HG03159 (cell line): ENCODE results near the gene CAPN9.
"Not testable (repeated sequence)": the region's sequence is repeated elsewhere in the genome, so short reads cannot be mapped to it uniquely, and the experiment has no call there.

Experiments
- ATAC-seq: cut with Tn5 transposase; IDR thresholded peaks from one replicate; pipeline ENCODE4 v1.9.1; 2021; ENCODE audit warnings: mild to moderate bottlenecking, moderate library complexity; ENCODE audit not compliant: unreplicated experiment

The CAPN9 gene, protein sequence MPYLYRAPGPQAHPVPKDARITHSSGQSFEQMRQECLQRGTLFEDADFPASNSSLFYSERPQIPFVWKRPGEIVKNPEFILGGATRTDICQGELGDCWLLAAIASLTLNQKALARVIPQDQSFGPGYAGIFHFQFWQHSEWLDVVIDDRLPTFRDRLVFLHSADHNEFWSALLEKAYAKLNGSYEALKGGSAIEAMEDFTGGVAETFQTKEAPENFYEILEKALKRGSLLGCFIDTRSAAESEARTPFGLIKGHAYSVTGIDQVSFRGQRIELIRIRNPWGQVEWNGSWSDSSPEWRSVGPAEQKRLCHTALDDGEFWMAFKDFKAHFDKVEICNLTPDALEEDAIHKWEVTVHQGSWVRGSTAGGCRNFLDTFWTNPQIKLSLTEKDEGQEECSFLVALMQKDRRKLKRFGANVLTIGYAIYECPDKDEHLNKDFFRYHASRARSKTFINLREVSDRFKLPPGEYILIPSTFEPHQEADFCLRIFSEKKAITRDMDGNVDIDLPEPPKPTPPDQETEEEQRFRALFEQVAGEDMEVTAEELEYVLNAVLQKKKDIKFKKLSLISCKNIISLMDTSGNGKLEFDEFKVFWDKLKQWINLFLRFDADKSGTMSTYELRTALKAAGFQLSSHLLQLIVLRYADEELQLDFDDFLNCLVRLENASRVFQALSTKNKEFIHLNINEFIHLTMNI

DNA sequence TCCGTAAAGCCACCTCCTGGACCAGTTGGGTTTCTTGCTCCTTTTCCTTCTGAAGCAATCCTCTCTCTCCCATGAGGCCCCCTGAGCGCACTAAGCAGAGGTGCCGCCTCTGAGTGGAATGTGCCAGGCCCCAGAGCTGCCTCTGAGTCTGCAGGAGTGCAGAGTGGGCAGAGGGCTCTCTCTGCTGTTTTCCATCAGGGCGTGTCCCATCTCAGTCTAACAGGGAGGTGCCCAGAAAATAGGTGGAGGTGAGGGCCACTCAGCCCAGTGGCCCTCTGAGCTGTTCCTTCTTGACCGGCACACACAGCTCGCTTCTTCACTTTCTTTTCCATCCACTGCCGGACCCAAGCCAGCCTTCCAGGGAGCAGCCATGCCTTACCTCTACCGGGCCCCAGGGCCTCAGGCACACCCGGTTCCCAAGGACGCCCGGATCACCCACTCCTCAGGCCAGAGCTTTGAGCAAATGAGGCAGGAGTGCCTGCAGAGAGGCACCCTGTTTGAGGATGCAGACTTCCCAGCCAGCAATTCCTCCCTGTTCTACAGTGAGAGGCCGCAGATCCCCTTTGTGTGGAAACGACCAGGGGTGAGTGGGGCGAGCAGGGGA, at the start of gene CAPN9:
CAPN9 (plus strand) TSS at position 262 of the 604 bp plus-strand sequence; CDS start at position 371, 109 bp downstream.
- ATAC-seq, result no peak

DNA sequence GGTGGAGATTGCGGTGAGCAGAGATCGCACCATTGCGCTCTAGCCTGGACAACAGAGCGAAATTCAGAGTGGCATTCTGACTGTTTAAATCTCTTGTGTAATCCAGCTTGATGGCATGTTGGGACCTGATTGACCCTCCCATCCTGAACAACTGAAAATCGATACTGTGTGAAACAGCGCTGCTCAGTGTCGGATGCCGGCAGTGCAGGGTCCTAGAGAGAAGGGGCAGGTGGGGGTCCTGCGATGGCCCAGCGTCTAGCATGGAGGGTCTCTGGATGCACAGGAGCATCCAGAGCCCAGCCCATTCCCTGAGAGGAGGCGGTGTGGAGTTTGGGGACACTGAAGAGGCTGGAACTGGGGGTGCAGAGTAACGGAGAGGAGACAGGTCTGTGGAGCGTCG, 49.1 kb upstream of the CAPN9 start:
- no peak for ATAC-seq

DNA sequence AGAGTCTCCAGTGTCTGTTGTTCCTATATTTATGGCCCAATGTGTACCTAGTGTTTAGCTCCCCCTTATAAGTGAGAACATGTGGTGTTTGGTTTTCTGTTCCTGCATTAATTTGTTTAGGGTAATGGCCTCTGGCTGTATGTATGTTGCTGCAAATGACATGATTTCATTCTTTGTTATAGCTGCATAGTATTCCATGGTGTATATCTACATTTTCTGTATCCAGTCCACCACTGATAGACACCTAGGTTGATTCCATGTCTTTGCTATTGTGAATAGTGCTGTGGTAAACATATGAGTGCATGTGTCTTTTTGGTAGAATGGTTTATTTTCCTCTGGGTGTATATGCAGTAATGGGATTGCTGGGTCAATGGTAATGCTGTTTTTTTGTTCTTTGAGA, 48.2 kb upstream of the CAPN9 start:
- not testable (repeated sequence) for ATAC-seq

DNA sequence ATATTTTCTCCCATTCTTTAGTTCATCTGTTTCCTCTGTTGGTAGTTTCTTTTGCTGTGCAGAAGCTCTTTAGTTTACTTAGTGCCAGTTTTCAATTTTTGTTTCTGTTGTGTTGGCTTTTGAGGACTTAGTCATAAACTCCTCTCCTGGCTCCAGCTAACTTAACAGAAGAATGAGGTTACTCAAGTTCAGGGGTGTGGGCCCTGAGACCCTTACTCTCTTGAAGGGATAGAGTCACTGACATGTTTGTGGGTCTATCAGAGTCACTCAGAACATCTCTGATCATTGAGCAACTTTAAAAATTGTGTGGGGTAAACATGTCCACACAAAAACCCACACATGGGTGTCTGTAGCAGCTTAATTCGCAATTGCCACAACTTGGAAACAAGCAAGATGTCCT, 47.5 kb upstream of the CAPN9 start:
- no peak for ATAC-seq

DNA sequence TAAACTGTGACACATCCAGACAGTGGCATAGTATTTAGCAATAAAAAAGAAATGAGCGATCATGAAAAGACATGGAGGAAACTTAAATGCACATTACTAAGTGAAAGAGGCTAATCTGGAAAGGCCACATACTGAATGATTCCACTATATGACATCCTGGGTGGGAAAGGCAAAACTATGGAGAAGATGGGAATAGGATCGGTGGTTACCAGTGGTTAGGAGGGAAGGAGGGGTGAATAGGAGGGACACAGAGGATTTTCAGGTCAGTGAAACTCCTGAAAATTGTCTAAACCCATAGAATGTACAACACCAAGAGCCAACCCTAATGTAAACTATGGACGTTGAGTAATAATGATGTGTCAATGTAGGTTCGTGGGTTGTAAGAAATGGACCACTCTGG, 47.1 kb upstream of the CAPN9 start:
- no peak for ATAC-seq

DNA sequence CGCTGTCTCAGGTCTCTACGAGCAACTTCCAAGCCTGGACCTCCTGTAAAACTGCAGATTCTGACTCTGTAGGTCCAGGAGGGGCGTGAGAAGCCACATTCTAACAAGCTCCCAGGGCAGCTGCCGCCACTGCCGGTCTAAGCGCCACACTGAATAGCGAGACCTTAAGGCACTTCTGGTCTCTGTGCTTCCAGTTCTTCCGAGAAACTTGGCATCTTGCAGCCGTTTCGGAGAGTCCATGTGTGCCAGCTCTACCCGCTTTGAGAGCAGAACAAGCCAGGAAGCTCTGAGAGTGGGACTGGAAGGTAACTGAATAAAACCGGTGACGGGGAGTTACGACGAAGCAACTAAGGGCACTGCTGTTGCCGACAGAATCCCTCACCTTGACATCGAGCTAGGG, 45.8 kb upstream of the CAPN9 start:
- ATAC-seq, result no peak

DNA sequence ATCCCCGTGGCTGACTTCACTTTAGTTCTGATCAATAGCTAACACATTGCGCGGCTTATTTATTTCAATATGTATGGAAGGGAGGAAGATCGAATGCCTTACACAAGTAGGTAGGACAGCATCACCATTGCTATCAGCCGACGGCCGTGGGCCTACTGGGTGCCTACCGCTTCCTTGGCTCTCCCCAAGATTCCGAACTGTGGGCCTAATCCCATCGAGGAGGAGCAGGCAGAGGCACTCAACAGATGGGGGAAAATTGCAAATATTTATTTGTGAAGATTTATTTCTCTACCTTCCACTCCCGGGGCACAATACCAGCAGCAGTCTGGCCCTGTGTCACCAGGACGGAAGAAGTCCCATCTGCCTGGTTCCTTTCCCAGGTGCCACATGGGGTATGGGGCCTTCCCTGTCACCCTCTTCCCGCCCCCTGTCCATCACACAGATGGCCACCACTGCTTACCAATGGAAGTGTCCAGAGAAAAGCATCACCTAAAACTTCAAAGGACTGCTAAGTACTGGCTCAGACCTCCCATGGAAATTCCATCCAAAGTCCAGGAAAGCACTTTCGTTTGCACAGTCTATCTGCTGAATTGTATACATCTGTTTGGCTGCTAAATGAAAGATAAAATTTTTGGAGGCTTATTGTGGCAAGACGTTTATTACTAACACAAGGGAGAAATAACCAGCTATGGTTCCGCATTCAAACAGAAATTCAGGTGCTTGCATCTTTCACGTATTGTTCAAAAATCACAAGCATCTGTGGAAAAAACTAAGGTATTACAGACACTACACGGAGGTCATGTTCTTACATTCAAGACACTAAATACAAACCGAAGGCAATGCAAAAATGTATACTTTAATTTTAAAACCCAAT, 45.1 kb upstream of the CAPN9 start:
- ATAC-seq, result no peak

DNA sequence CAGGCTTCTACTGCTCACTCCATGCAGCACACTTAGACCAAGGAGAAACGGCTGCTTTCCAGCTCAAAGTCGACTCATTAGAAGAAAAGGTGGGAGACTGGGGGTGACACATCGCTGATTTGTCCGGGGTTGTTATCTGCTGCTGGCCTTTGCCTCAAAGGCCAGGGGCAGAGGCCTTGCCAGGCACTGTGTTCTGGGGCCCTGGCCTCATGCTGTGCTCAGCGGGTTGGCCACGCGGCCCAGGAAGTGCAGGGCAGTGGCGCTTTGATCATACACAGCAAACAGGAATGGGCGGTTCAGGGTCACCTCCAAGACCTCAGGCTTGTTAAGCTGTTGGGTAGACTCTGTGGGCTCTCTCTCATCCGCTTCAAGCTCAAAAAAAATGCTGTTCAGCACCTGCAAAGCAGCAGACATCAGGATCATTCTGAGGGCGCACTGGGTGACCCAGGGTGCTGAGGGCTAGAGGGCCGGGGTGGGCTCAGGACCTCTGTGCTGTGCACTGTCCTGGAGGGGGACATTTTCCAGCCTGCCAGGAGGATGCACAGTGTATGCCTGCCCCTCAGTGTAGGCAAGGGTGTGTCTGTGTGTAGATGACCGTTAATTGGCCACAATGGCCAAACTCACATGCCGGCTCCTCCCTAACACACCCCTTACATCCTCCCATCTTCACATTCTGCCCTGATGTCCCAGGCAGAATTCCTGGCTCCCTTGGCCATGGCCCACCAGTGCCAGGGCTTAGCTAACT, 44.1 kb upstream of the CAPN9 start:
- ATAC-seq, result no peak

DNA sequence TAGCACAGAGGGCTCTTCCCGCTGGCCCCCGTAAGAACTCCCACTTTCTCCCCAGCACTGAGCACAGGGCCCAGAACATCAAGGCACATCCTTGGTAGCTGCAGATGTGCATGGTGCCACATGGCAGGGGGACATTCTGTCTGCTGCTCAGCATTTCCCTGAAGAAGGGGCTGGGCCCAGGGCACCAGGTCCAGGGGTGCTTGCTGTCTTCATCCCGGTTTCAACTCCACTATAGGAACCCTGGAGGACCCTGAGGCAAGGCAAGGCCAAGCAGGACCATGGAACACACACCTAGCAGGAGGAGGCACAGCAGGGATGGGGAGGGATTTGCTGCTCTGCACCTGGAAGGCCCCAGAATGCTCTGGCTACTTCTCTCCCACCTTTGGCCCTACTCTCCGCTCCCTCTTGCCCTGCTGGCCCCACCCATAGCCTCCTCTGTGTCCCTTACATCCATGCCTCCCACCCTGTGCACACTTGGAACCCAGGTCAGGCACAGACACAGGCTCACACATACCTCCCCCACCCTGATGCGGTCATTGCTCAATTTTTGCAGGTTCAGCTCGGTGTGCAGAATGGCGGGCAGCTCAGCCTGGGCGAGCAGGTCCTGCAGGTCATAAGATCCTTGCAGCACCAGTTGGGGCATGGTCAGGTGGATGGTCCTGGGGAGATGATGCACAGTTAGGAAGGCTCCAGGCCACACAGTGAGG, 43.4 kb upstream of the CAPN9 start:
- no peak for ATAC-seq

DNA sequence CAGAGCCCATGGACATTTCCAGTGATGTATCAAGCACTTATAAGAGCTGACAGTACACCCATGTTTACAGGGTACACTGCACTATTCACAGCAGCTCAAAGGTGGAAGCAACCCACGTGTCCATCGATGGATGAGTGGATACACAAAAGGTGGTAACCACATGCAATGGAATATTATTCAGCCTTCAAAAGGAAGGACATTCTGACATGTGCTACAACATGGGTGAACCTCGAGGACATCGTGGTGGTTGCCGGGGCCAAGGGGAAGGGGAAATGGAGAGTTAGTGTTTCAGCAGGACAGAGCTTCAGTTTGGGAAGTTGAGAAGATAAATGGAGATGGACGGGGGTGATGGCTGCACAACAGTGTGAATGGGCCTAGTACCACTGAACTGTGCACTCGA, 42.4 kb upstream of the CAPN9 start:
- no peak for ATAC-seq

DNA sequence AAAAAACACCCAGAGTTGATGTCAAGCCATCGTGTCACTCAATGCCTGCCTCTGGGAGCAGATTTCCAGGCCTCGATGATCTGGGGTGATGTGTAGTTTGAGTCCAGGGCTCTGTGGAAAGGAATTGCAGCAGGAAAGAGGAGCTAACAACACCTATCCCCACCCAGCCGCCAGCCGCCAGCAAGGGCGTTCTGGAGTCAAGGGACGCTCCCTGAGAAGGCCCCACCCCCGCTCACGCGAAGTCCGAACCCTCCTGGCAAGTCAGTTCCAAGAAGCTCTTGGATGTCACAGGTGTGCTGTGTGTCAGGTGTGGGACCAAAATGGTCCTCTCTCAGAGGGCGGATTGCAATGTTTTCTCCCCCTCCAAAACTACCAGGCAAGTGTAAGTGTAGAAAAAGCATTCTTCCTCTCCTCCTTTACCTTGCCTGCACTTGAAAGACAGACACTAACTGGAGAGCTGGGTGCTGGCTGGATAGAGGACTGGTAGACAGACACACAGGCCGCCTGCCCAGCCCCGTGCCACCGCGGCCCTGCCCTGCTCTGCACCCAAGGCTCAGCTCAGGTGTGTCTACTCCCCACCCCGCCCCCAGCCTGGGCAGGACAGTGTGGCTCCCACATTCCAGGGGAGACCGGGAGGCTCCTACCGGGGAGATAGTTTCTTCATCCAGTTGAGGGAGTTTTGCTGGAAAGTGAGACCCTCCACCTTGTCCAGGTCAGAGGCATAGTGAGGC, 41.7 kb upstream of the CAPN9 start:
- no peak for ATAC-seq

DNA sequence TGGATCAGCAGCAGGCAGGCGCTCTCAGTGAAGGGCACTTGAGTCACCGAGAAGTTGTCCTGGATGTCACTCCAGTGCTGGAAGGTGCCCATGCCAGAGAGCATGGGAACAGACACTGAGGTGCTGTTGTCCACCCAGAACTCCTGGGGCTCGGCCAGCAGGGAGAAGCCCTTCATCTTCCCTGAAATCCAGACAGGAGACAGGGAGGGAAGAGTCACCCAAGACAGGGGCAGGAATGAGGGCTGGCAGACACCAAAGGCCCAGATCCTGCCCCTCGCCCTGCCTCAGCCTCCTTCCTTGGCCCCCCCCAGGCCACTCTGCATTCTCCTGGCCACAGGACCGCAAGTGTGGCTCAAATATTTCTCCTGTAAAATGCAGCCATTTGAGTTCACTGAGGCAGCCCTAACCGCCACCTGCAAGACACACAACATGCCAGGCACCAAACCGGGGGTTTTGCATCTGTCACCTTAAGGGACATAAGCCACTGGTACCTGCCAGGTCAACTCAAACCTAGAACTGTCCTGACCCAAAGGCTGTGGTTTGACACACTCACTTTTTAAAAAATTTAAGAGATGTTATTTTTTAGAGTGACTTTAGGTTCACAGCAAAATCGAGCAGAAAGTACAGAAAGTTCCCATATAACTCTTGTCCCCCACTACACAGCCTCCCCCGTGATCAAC, 41.0 kb upstream of the CAPN9 start:
- no peak for ATAC-seq

DNA sequence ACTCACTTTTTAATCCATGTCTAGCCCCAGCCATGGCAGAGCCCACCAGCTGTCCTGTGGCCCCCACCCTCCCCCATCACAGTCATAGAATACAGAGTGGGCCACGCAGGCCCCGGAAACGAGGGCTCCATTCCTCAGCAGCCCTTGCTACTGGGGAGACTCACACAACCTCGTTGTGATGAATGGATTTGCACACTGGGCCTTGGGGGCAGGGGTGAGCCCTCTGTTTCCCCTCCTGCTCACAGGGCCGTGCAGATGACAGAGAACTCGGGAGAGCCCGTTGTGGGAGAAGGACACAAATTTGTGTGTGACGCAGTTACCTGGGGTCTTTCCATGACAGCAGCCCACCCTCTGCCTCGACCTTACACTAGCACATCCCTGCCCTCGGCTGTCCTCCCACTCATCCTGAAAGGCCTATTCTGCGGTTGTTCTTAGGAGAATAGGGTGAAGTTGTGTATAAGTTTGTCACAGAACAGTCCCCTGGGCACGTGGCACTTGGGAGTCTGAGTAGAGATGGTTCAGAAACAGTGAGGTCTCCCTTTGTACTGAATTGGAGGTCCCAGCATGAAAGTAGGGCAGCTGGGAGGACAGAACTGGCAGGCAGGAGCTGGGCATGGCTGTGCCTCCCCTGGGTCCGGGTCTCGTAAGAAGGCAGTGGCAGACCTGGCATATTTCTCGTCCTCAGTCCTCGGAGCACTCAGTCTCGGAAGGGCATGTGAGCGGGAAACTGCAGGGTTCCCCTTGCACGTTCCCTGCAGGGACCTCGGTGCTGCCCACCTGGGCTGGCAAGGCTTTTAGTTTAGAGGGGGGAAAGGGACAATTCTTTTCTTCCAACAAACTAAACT, 40.1 kb upstream of the CAPN9 start:
- ATAC-seq, result no peak

DNA sequence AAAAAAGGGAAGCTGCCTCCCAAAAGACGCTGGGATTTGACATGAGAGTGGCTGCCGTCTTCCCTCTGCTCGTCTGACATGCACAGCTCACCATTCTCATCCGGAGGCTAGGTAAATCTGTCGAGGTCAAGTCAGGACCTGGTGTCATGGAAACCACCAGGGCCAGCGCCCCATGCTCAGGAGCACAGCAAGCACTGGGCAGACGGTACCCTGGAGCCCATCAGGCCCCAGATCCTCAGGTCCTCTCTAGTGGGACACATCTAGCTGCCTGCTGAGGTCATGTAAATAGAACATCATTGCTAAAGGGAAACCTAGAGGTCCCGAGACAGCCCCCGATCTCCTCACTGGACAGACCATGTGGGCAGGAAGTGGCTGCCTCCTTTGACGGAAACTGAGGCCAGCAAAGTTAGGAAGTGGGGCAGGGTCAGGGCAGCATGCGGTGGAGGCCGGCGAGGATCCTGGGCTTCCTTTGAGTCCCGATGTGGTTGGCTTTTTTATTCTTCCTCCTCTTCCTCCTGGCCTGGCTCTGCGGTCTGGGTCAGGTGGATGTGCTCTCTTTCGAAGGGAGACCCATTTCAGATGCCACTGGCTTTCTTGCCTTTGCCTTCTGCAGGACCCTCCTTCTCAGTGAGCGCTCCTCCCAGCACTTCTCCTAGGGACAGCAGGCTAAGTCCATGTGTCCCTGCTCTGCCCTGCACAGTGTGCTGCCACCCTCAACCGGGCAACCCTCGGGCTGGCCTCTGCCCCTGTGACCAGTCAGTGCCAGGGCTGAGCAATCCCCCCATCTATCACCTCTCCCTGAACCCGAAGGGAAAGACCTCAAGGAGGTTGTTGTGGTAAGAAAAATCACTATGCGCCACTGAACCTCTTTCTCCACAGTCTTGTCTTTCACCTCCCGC, 39.2 kb upstream of the CAPN9 start:
- ATAC-seq, result no peak

DNA sequence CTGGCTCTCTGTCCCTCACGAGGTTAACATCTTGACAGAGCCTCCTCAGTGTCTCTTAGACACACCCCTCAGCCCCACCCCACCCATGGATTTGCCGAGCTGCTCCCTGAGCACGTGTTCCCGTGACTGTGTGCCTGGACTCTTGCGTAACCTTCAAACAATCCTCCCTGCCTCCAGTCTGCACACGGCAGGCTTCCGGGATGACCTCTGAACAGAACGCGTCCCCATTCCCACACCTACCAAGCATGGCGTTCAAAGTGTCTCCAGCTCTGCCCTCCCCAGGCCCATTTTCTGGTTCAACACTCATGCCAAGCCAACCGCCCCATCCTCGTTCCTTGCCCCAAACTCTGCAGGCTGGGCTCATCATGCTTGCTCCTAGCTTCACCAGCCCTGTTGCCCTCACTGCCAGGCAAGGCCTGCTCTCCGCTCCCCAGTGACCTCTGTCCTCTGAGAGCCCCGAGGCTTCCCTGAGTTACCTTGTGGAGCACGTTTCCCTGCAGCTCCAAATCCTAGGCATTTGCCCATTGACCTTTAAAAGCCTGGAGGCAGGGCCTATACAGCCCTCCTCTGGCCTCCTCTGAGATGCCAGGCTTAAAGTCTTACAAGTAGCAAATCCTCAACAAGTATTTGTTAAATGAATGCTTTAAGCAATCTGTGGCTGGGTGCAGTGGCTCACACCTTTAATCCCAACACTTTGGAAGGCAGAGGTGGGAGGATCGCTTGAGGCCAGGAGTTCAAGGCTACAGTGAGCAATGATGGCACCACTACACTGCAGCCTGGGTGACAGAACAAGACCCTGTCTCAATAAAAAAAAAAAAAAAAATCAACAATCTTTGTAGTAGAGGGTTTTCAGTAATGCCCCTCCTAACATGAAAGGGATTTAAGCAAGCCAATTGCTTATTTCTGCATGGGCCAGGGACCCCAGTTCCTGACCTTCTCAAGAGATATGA, 38.3 kb upstream of the CAPN9 start:
- ATAC-seq, result no peak
